HCT116 (cell line): ENCODE measurements around the gene PDLIM4.

Source experiments
- CEBPB ChIP-seq: IDR thresholded peaks from 2 replicates; pipeline ENCODE4 v1.6.1; 2012; ENCODE audit warnings: low read depth
- CTCF ChIP-seq, 3 experiments: fragments of 200-600 bp in 1 of 3; sonication (generic) in 1 of 3; IDR thresholded peaks in 2 of 3; conservative IDR thresholded peaks in 1 of 3; 2 replicates each; pipeline ENCODE4 v1.5.1; 2012 to 2017; ENCODE audit warnings: low read depth in 2 of 3, low read length in 2 of 3, antibody characterized with exemption in 1 of 3, borderline replicate concordance in 1 of 3, control low read depth in 1 of 3, mild to moderate bottlenecking in 1 of 3, mixed read lengths in 1 of 3, mixed run types in 1 of 3, moderate library complexity in 1 of 3; ENCODE audit not compliant: insufficient read depth in 1 of 3
- EGR1 ChIP-seq: IDR thresholded peaks from 2 replicates; pipeline ENCODE4 v1.6.1; 2012; ENCODE audit warnings: low read depth
- EZH2phosphoT487 ChIP-seq: fragments of 200-600 bp; IDR thresholded peaks from 2 replicates; pipeline ENCODE4 v1.6.1; 2018; ENCODE audit warnings: antibody characterized with exemption, borderline replicate concordance
- MAX ChIP-seq: IDR thresholded peaks from 2 replicates; pipeline ENCODE4 v1.6.1; 2012
- POLR2A ChIP-seq: IDR thresholded peaks from 2 replicates; pipeline ENCODE4 v1.7.0; 2011; ENCODE audit warnings: borderline replicate concordance; ENCODE audit not compliant: insufficient read depth, insufficient read length; ENCODE audit errors: extremely low read depth
- POLR2AphosphoS5 ChIP-seq: IDR thresholded peaks from 2 replicates; pipeline ENCODE4 v1.6.1; 2011; ENCODE audit warnings: mild to moderate bottlenecking, low read depth, low read length, moderate library complexity
- REST ChIP-seq: IDR thresholded peaks from 2 replicates; pipeline ENCODE4 v1.6.1; 2012; ENCODE audit warnings: low read depth
- SP1 ChIP-seq: IDR thresholded peaks from 2 replicates; pipeline ENCODE4 v1.6.1; 2012; ENCODE audit warnings: low read depth

GRCh38 chr5:132302413-132302812, 44.9 kb downstream of the PDLIM4 start:
- TF ChIP-seq CTCF (IDR thresholded peaks at IDR 0.05 in 2 of 3, conservative IDR thresholded peaks at IDR 0.05 in 1 of 3; ENCODE audit: borderline replicate concordance in 1 of 3, insufficient read depth in 1 of 3, low read depth in 2 of 3, low read length in 2 of 3) (no peak), SP1 (no peak), MAX (no peak), EZH2phosphoT487 (no peak), POLR2A (no peak), POLR2AphosphoS5 (no peak), EGR1 (no peak), CEBPB (no peak), REST (no peak)
